IMR-90 (cell line): ENCODE results near the gene TNFRSF13B. TPM values are rescaled to one million over a fixed set of nuclear protein-coding genes. Genes with fewer than 3 reads are reported as not detected.

Experiments used
- ATAC-seq: fragments of 200-7000 bp; cut with Tn5 transposase; 2 replicates; pipeline ENCODE4 v1.9.1; 2020; ENCODE audit warnings: low read depth, mild to moderate bottlenecking, moderate library complexity
- BruUV-seq: library from RNA; stranded (reverse); fragments of 400-500 nt; replicated peaks from 2 replicates; lab custom pipeline; 2021; lab: Mats Ljungman, UMichigan
- CTCF ChIA-PET: fragments of 300-600 bp; formaldehyde crosslinking; extraction: SDS; loops from one replicate; lab custom pipeline; 2021; ENCODE audit warnings: antibody characterized with exemption; lab: Yijun Ruan, JAX
- POLR2A ChIA-PET: fragments of 300-600 bp; sonication (Branson Sonifier 250); formaldehyde crosslinking; loops from one replicate; lab custom pipeline; 2022; ENCODE audit warnings: antibody characterized with exemption; ENCODE audit not compliant: unreplicated experiment; lab: Charles Lee
- DNase-seq: peaks from one replicate; pipeline ENCODE4 v3.0.0; 2013
- H2AFZ ChIP-seq: replicated peaks from 2 replicates; pipeline ENCODE3; 2013; ENCODE audit warnings: low read length, mild to moderate bottlenecking; ENCODE audit not compliant: poor library complexity
- H2AK5ac ChIP-seq: 2 replicates; pipeline ENCODE4 v1.6.1; 2013; ENCODE audit warnings: low read depth, low read length, inconsistent platforms
- H2AK9ac ChIP-seq: replicated peaks from 2 replicates; pipeline ENCODE3; 2013; ENCODE audit warnings: mild to moderate bottlenecking, low read depth, low read length, moderate library complexity; ENCODE audit not compliant: poor library complexity
- H2BK120ac ChIP-seq: 2 replicates; pipeline ENCODE4 v1.6.1; 2013; ENCODE audit warnings: low read depth, low read length, inconsistent platforms
- H2BK15ac ChIP-seq: 3 replicates; pipeline ENCODE4 v1.6.1; 2013; ENCODE audit warnings: low read depth, low read length, inconsistent platforms
- H2BK20ac ChIP-seq: 2 replicates; pipeline ENCODE4 v1.6.1; 2013; ENCODE audit warnings: low read depth, mild to moderate bottlenecking, inconsistent platforms, low read length, moderate library complexity
- H2BK5ac ChIP-seq: 2 replicates; pipeline ENCODE4 v1.6.1; 2013; ENCODE audit warnings: mild to moderate bottlenecking, low read depth, low read length, inconsistent platforms; ENCODE audit not compliant: poor library complexity, severe bottlenecking
- H3K14ac ChIP-seq: replicated peaks from 2 replicates; pipeline ENCODE4 v1.6.1; 2013; ENCODE audit warnings: low read depth, low read length, inconsistent platforms
- H3K18ac ChIP-seq: 2 replicates; pipeline ENCODE4 v1.6.1; 2013; ENCODE audit warnings: low read depth, low read length, control low read depth
- H3K23ac ChIP-seq: 2 replicates; pipeline ENCODE4 v1.6.1; 2013; ENCODE audit warnings: low read depth, low read length, inconsistent platforms
- H3K27ac ChIP-seq: 2 replicates; pipeline ENCODE4 v1.5.1; 2013; ENCODE audit warnings: mild to moderate bottlenecking, control low read depth, low read length; ENCODE audit not compliant: insufficient read depth
- H3K27me3 ChIP-seq: 2 replicates; pipeline ENCODE4 v1.6.1; 2013; ENCODE audit warnings: low read length; ENCODE audit not compliant: control insufficient read depth, insufficient read depth
- H3K36me3 ChIP-seq: 2 replicates; pipeline ENCODE4 v1.6.1; 2013; ENCODE audit warnings: low read length, mixed read lengths; ENCODE audit not compliant: control insufficient read depth, insufficient read depth
- H3K4ac ChIP-seq: 2 replicates; pipeline ENCODE4 v1.6.1; 2013; ENCODE audit warnings: low read depth, low read length, inconsistent platforms
- H3K4me1 ChIP-seq: 2 replicates; pipeline ENCODE4 v1.6.1; 2013; ENCODE audit warnings: low read length, mixed read lengths; ENCODE audit not compliant: control insufficient read depth, insufficient read depth
- H3K4me2 ChIP-seq: 2 replicates; pipeline ENCODE4 v1.6.1; 2013; ENCODE audit warnings: low read depth, mild to moderate bottlenecking, control low read depth, low read length, moderate library complexity
- H3K4me3 ChIP-seq: 2 replicates; pipeline ENCODE4 v1.5.1; 2013; ENCODE audit warnings: low read depth, mild to moderate bottlenecking, control low read depth, low read length, moderate library complexity; ENCODE audit not compliant: insufficient read depth
- H3K56ac ChIP-seq: 2 replicates; pipeline ENCODE4 v1.6.1; 2013; ENCODE audit warnings: low read length, inconsistent platforms; ENCODE audit not compliant: insufficient read depth; ENCODE audit errors: extremely low read depth
- H3K79me1 ChIP-seq, 2 experiments: 2 replicates each; pipeline ENCODE4 v1.6.1; 2013; ENCODE audit warnings: low read length in 2 of 2, inconsistent platforms in 1 of 2, low read depth in 1 of 2
- H3K9ac ChIP-seq: 2 replicates; pipeline ENCODE4 v1.6.1; 2013; ENCODE audit warnings: low read depth, low read length, control low read depth
- H3K9me1 ChIP-seq: 2 replicates; pipeline ENCODE4 v1.6.1; 2013; ENCODE audit warnings: low read length, inconsistent platforms; ENCODE audit not compliant: insufficient read depth
- H3K9me3 ChIP-seq: 2 replicates; pipeline ENCODE4 v1.6.1; 2013; ENCODE audit warnings: low read length; ENCODE audit not compliant: control insufficient read depth, insufficient read depth
- H4K20me1 ChIP-seq: 2 replicates; pipeline ENCODE4 v1.6.1; 2013; ENCODE audit warnings: low read length, inconsistent platforms; ENCODE audit not compliant: insufficient read depth
- H4K5ac ChIP-seq: 2 replicates; pipeline ENCODE4 v1.6.1; 2013; ENCODE audit warnings: mild to moderate bottlenecking, low read depth, low read length, control low read depth
- H4K8ac ChIP-seq, 2 experiments: 2 replicates each; pipeline ENCODE4 v1.6.1; 2013; ENCODE audit warnings: low read depth in 2 of 2, low read length in 2 of 2, control low read depth in 1 of 2, inconsistent platforms in 1 of 2
- H4K91ac ChIP-seq: 2 replicates; pipeline ENCODE4 v1.6.1; 2013; ENCODE audit warnings: low read depth, low read length, inconsistent platforms; ENCODE audit not compliant: insufficient read depth
- BHLHE40 ChIP-seq: fragments of 150-350 bp; IDR thresholded peaks from 2 replicates; pipeline ENCODE4 v1.6.1; 2016; ENCODE audit warnings: mild to moderate bottlenecking, low read depth, low read length
- CEBPB ChIP-seq: IDR thresholded peaks from 2 replicates; pipeline ENCODE4 v1.6.1; 2012; ENCODE audit warnings: low read depth, low read length, improper control_type of control experiment
- CHD1 ChIP-seq: IDR thresholded peaks from 2 replicates; pipeline ENCODE4 v1.6.1; 2012; ENCODE audit warnings: low read depth, low read length, improper control_type of control experiment
- CTCF ChIP-seq: conservative IDR thresholded peaks from 2 replicates; pipeline ENCODE4 v1.5.1; 2012; ENCODE audit warnings: mild to moderate bottlenecking, low read depth, low read length, improper control_type of control experiment
- ELK1 ChIP-seq: fragments of 150-350 bp; IDR thresholded peaks from 2 replicates; pipeline ENCODE4 v1.6.1; 2016; ENCODE audit warnings: low read depth, mild to moderate bottlenecking, low read length, moderate library complexity, borderline replicate concordance
- FOS ChIP-seq: fragments of 150-350 bp; IDR thresholded peaks from 2 replicates; pipeline ENCODE4 v1.6.1; 2016; ENCODE audit warnings: low read depth, low read length
- MAFK ChIP-seq: IDR thresholded peaks from 2 replicates; pipeline ENCODE4 v1.6.1; 2012; ENCODE audit warnings: low read depth, low read length, improper control_type of control experiment
- MAZ ChIP-seq: IDR thresholded peaks from 2 replicates; pipeline ENCODE4 v1.6.1; 2012; ENCODE audit warnings: low read depth, mild to moderate bottlenecking, low read length, improper control_type of control experiment, moderate library complexity, borderline replicate concordance
- MXI1 ChIP-seq: IDR thresholded peaks from 2 replicates; pipeline ENCODE4 v1.6.1; 2012; ENCODE audit warnings: low read depth, mild to moderate bottlenecking, low read length, moderate library complexity, borderline replicate concordance
- NFE2L2 ChIP-seq: fragments of 150-350 bp; IDR thresholded peaks from 2 replicates; pipeline ENCODE4 v1.6.1; 2016; ENCODE audit warnings: low read depth, mild to moderate bottlenecking, low read length
- POLR2A ChIP-seq: IDR thresholded peaks from 2 replicates; pipeline ENCODE4 v1.6.1; 2012; ENCODE audit warnings: mild to moderate bottlenecking, low read depth, low read length
- RAD21 ChIP-seq: IDR thresholded peaks from 2 replicates; pipeline ENCODE4 v1.6.1; 2012; ENCODE audit warnings: low read length, improper control_type of control experiment
- RCOR1 ChIP-seq: IDR thresholded peaks from 2 replicates; pipeline ENCODE4 v1.6.1; 2012; ENCODE audit warnings: mild to moderate bottlenecking, low read length, improper control_type of control experiment; ENCODE audit not compliant: insufficient replicate concordance
- RFX5 ChIP-seq: IDR thresholded peaks from 2 replicates; pipeline ENCODE4 v1.8.0; 2012; ENCODE audit warnings: low read depth, mild to moderate bottlenecking, low read length, moderate library complexity
- SMC3 ChIP-seq: fragments of 150-350 bp; IDR thresholded peaks from 2 replicates; pipeline ENCODE4 v1.6.1; 2016; ENCODE audit warnings: low read depth, mild to moderate bottlenecking, antibody characterized with exemption, low read length, moderate library complexity
- USF2 ChIP-seq: fragments of 150-350 bp; IDR thresholded peaks from 2 replicates; pipeline ENCODE4 v1.6.1; 2017; ENCODE audit warnings: mild to moderate bottlenecking, antibody characterized with exemption, low read length, low read depth
- WGBS, 2 experiments: methylation state at CpG; one replicate each; pipeline versions ENCODE4 v1.1.5 to v1.1.7; 2013; ENCODE audit warnings: missing lambda C conversion rate in 2 of 2; ENCODE audit not compliant: insufficient read length in 1 of 2; ENCODE audit errors: extremely low coverage in 2 of 2; 5-methylcytosine and 5-hydroxymethylcytosine counted together
- dilution Hi-C: fragments of 300-500 bp; cut with HindIII; formaldehyde crosslinking; loops from one replicate; pipeline ENCODE4 v1.14.3; 2018; ENCODE audit warnings: low sequenced_read_pairs; ENCODE audit not compliant: unreplicated experiment
- in situ Hi-C: fragments of 300-500 bp; cut with MboI; formaldehyde crosslinking; loops from 3 replicates; pipeline ENCODE4 v1.14.3; 2019; ENCODE audit warnings: low sequenced_read_pairs, inconsistent platforms, mixed read lengths
- intact Hi-C: fragments of 100-400 bp; cut with micrococcal nuclease; formaldehyde crosslinking; loops from 2 replicates; pipeline ENCODE4 v1.10.0; 2022
- polyA plus RNA-seq, 3 experiments: library from polyadenylated mRNA; depleted of rRNA; stranded (reverse); fragments of >200 nt; gene quantifications; 2 replicates each; pipeline ENCODE4 v1.2.3, GENCODE V29; 2012; ENCODE audit warnings: low replicate concordance in 1 of 3
- total RNA-seq: library from RNA; depleted of rRNA; stranded (reverse); fragments of >200 nt; gene quantifications from 2 replicates; pipeline ENCODE4 v1.2.3, GENCODE V29; 2012

Gene TNFRSF13B
- total and polyA plus RNA-seq, 2 of the 4 experiments (the other 2 are of a cell fraction) = not detected

- BruUV-seq = no TSS peak
- ATAC-seq (no peak), DNase-seq (no peak)
- H3K56ac ChIP-seq = no peak overlapping the region
- H2BK15ac ChIP-seq = no peak overlapping the region
- no peak overlapping the region for H3K23ac ChIP-seq
- no peak overlapping the region for H4K91ac ChIP-seq
- in situ Hi-C loops = no loop called here
- peaks cover 49% of the 10 kb centered on the region for H3K27me3 ChIP-seq
- H3K18ac ChIP-seq = no peak overlapping the region
- dilution Hi-C loops = no loop called here
- H2BK20ac ChIP-seq = no peak overlapping the region
- H3K27ac ChIP-seq = no peak overlapping the region
- no peaks in the 10 kb centered on the region for H3K79me1 ChIP-seq
- no peaks in the 10 kb centered on the region for H4K20me1 ChIP-seq
- no peak overlapping the region for H2AK9ac ChIP-seq
- H3K9me1 ChIP-seq = no peaks in the 10 kb centered on the region
- H2BK120ac ChIP-seq = no peak overlapping the region
- H3K14ac ChIP-seq = no peak overlapping the region
- no peak overlapping the region for H2AFZ ChIP-seq
- H3K9me3 ChIP-seq = no peaks in the 10 kb centered on the region
- ChIA-PET POLR2A (no interaction called here), CTCF (no interaction called here)
- intact Hi-C loops = no loop called here
- H3K4me3 ChIP-seq = no peak overlapping the region
- TF ChIP-seq MAZ (no peak), MAFK (no peak), CTCF (no peak), RFX5 (no peak), MXI1 (no peak), NFE2L2 (no peak), CHD1 (no peak), SMC3 (no peak), BHLHE40 (no peak), FOS (no peak), POLR2A (no peak), RCOR1 (no peak), ELK1 (no peak), CEBPB (no peak), USF2 (no peak), RAD21 (no peak)
- WGBS, 2 experiments = no CpG with 5 or more reads among the region's 8 CpGs
- no peak overlapping the region for H2BK5ac ChIP-seq
- H3K4ac ChIP-seq = no peak overlapping the region
- no peaks in the 10 kb centered on the region for H3K36me3 ChIP-seq
- H3K4me1 ChIP-seq = no peaks in the 10 kb centered on the region
- H4K5ac ChIP-seq = no peak overlapping the region
- H3K4me2 ChIP-seq = no peak overlapping the region
- no peak overlapping the region for H3K9ac ChIP-seq
- H4K8ac ChIP-seq = no peak overlapping the region
- H2AK5ac ChIP-seq = no peak overlapping the region
Observed at GRCh38 chr17:16932156-16932555, 39.8 kb downstream of the TNFRSF13B start.
